Epithelial cell of esophagus (primary cell): ENCODE results near the gene EPGN.

ENCODE experiments used
- DNase-seq: peaks from one replicate; pipeline ENCODE4 v3.0.0; 2010; ENCODE audit warnings: low read depth
- H3K4me3 ChIP-seq: 2 replicates; pipeline ENCODE4 v1.5.1; 2011; ENCODE audit warnings: mild to moderate bottlenecking, low read length, control low read depth
- TF ChIP-seq, protein P1 (sequence below): IDR thresholded peaks from 2 replicates; pipeline ENCODE4 v1.5.1; 2011; ENCODE audit warnings: low read depth, mild to moderate bottlenecking, low read length, control low read depth, inconsistent platforms; ENCODE audit not compliant: insufficient read depth; ENCODE audit errors: missing control alignments

EPGN gene

DNA sequence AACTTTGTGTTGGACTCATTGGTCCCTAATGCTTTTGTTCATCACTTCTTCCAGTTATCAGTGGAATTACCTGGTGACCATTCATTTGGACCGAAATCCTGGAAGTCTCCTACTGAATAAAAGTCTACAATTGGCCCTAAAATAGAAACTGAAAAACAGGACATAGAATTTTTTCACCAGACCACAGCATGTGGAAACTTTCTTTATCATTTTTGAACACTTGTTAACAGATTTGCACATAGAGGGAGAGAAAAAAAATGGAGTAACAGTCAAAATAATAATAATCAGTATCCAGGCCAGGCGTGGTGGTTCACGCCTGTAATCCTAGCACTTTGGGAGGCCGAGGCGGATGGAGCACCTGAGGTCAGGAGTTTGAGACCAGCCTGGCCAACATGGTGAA lies 7.1 kb downstream of the EPGN start:
- no peak for DNase-seq
- no peak overlapping the region for H3K4me3 ChIP-seq
- TF ChIP-seq, protein P1, sequence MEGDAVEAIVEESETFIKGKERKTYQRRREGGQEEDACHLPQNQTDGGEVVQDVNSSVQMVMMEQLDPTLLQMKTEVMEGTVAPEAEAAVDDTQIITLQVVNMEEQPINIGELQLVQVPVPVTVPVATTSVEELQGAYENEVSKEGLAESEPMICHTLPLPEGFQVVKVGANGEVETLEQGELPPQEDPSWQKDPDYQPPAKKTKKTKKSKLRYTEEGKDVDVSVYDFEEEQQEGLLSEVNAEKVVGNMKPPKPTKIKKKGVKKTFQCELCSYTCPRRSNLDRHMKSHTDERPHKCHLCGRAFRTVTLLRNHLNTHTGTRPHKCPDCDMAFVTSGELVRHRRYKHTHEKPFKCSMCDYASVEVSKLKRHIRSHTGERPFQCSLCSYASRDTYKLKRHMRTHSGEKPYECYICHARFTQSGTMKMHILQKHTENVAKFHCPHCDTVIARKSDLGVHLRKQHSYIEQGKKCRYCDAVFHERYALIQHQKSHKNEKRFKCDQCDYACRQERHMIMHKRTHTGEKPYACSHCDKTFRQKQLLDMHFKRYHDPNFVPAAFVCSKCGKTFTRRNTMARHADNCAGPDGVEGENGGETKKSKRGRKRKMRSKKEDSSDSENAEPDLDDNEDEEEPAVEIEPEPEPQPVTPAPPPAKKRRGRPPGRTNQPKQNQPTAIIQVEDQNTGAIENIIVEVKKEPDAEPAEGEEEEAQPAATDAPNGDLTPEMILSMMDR = no peak

DNA sequence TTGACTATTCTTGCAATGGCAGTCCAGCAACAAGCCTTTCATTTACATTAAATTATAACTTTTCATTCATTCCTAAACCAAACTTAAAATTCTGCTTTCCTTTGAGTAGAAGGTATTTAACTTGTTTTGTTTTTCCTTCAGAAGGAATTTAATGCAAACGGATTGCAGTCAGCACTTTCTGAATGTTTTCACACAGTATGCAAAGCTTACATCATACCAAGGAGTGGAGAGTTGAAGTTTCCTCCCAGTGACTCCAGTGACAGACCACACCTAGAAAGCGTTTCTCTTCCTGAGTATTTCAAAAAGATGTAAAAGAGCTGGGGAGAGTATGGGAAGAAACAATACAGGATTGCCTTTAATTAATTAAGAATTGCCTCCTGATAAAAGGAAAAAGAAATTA lies 8.1 kb downstream of the EPGN start:
- peak; percentile 75 for DNase-seq
- H3K4me3 ChIP-seq = no peak overlapping the region
- TF ChIP-seq, protein P1 = no peak

DNA sequence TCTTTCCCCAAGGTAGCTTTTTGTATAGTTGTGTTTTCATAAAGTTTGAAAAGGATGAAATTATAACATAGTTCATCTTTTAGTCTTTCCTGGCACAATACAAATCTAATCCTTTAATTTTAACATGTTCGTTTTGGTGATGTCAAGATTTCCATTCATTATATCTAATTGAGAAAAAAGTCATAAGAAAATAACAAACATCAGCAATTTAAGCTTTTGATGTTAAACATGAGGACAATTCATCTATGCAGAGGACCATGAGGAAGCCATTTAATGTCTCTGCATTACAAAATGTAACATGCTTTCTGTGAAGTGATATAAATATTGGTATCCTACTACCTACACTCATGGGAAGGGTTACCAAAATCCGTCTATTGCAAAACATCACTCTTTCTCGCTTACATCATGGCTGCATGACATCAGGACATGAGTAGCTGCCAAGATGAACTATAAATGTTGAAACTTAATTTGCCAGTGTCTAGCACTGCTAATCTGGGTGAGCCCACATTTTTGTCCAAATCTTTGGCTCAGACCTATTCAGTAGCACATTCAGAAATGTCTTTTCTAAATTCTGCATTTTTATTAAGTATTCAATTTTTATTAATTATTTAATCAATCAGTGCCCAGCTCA lies 9.5 kb downstream of the EPGN start:
- peak; percentile 50 for DNase-seq
- H3K4me3 ChIP-seq = no peak overlapping the region
- TF ChIP-seq, protein P1 = no peak

DNA sequence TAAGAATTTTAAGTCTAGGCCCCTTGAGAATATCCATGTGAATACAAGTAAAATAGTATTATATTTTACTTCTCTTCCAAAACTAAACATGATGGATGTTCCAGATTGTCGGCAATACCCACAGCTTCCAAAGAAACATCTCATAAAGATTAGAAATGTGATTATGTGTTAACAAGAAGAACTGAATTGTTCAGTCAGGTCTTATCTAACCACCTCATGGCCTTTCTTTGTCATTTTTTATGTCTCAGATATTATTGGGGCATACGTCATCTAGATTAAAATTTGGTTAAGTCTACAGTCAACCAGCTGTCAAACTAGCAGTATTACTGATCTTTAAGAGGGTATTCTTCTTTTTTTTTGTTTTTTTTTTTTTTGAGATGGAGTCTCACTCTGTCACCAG lies 10.0 kb downstream of the EPGN start:
- no peak overlapping the region for H3K4me3 ChIP-seq
- TF ChIP-seq, protein P1 = no peak
- no peak for DNase-seq

DNA sequence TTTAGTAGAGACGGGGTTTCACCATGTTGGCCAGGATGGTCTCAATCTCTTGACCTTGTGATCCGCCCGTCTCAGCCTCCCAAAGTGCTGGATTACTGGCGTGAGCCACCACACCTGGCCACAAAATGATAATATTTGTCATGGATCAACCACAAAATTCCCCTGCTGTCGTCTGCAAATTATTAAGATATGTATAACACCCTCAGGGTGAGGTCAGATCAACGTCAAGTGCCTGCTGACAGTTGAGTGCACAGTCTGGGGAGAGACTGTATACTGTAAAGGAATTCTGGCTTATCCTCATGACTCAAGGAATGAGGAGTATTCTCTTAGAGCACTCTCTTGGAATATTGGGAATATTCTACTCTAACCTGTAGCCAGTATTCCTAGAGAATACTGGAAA lies 11.2 kb downstream of the EPGN start:
- H3K4me3 ChIP-seq = no peak overlapping the region
- TF ChIP-seq, protein P1 = no peak
- peak; percentile 47 for DNase-seq

DNA sequence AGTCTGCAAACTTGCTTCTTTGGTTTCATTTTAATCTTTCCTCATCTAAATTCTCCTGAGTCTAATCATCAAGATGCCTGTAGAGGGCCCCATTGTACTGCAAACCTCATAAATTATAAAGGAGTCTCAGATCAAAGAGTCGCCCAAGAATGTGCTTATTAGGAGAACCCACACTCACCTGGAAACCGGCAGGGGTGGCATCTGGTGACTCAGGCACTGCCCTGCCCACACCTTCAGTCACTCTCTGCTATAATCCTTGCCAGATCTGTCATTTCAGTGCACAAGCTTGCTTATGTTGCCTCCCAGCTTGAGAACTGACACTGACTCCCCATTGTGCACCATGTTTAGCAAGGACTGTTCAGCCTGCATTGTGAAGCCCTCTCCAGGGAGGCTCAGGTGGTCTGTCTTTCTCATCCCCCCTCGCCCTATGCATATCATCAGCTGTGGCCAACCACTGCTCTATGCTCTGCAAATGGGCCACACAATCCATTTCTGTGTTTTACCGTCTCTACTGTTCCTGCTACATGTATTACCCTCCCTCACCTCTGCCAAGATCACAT lies 12.4 kb downstream of the EPGN start:
- H3K4me3 ChIP-seq = no peak overlapping the region
- TF ChIP-seq, protein P1 = peak; percentile 65
- peak; percentile 96 for DNase-seq

DNA sequence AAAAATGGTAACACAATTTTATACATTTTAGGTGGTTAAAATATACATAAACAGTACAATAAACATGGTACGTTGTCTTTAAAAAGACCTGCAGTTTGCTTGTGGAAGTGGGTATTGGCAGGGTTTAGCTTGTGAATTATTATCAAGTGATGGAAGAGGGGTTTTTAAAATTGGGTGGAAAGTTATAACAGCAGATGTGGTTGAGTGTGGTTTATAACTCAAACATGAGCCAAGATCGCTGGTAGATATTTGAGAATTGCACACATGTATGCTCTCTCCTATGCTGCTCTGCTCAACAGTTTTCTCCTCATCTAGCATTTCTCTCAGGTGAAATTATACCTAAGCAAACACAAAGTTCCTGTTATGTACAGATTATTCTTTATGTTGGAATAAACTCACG lies 14.0 kb downstream of the EPGN start:
- H3K4me3 ChIP-seq = no peak overlapping the region
- no peak for DNase-seq
- TF ChIP-seq, protein P1 = no peak
